HepG2 (cell line): ENCODE measurements around the gene SP140L. TPM values are rescaled to one million over a fixed set of nuclear protein-coding genes. Genes with fewer than 3 reads are reported as not detected.

Experiments used
- AGO2 ChIP-seq: fragments of 200-400 bp; formaldehyde crosslinking; optimal IDR thresholded peaks from 2 replicates; pipeline ENCODE3; 2017; ENCODE audit warnings: mild to moderate bottlenecking, low read depth, low read length, moderate library complexity
- CC2D1A ChIP-seq: sonication (generic); formaldehyde crosslinking; IDR thresholded peaks from 2 replicates; pipeline ENCODE4 v1.8.1; 2023; ENCODE audit warnings: mild to moderate bottlenecking, missing genetic modification reagents
- FOXA3 ChIP-seq: IDR thresholded peaks from 2 replicates; pipeline ENCODE4 v1.6.1; 2016; ENCODE audit warnings: missing genetic modification reagents, missing compliant biosample characterization
- GFI1 ChIP-seq: sonication (generic); formaldehyde crosslinking; IDR thresholded peaks from 2 replicates; pipeline ENCODE4 v1.5.0; 2020; ENCODE audit warnings: missing genetic modification reagents, mild to moderate bottlenecking, borderline replicate concordance
- HDAC1 ChIP-seq: sonication (generic); formaldehyde crosslinking; IDR thresholded peaks from 2 replicates; pipeline ENCODE4 v1.5.1; 2020; ENCODE audit warnings: mild to moderate bottlenecking, missing genetic modification reagents
- IKZF1 ChIP-seq: fragments of 450-650 bp; IDR thresholded peaks from 2 replicates; pipeline ENCODE4 v1.7.1; 2016
- ISX ChIP-seq: sonication (generic); formaldehyde crosslinking; conservative IDR thresholded peaks from 2 replicates; pipeline ENCODE4 v1.5.0; 2020; ENCODE audit warnings: missing genetic modification reagents
- MTF2 ChIP-seq: sonication (generic); formaldehyde crosslinking; IDR thresholded peaks from 2 replicates; pipeline ENCODE4 v1.5.0; 2020; ENCODE audit warnings: missing genetic modification reagents, borderline replicate concordance
- NFKBIZ ChIP-seq: IDR thresholded peaks from 2 replicates; pipeline ENCODE4 v1.6.1; 2018; ENCODE audit warnings: missing genetic modification reagents, missing compliant biosample characterization
- PHF8 ChIP-seq: sonication (generic); formaldehyde crosslinking; IDR thresholded peaks from 2 replicates; pipeline ENCODE4 v1.5.0; 2020; ENCODE audit warnings: missing genetic modification reagents
- SAFB2 ChIP-seq: sonication (generic); formaldehyde crosslinking; IDR thresholded peaks from 2 replicates; pipeline ENCODE4 v1.5.1; 2020; ENCODE audit warnings: missing genetic modification reagents, low read depth, mild to moderate bottlenecking, borderline replicate concordance
- SAP130 ChIP-seq: IDR thresholded peaks from 2 replicates; pipeline ENCODE4 v1.6.1; 2016; ENCODE audit warnings: low read depth
- ZFY ChIP-seq: sonication (generic); formaldehyde crosslinking; IDR thresholded peaks from 2 replicates; pipeline ENCODE4 v1.4.0; 2020; ENCODE audit warnings: missing genetic modification reagents
- ZNF225 ChIP-seq: sonication (generic); formaldehyde crosslinking; IDR thresholded peaks from 2 replicates; pipeline ENCODE4 v1.4.0; 2020; ENCODE audit warnings: mild to moderate bottlenecking, missing genetic modification reagents
- ZNF274 ChIP-seq: sonication (generic); formaldehyde crosslinking; IDR thresholded peaks from 2 replicates; pipeline ENCODE4 v1.5.1; 2020; ENCODE audit warnings: mild to moderate bottlenecking, missing genetic modification reagents
- ZNF839 ChIP-seq: sonication (generic); formaldehyde crosslinking; IDR thresholded peaks from 2 replicates; pipeline ENCODE4 v1.4.0; 2020; ENCODE audit warnings: missing genetic modification reagents, mild to moderate bottlenecking, borderline replicate concordance
- polyA plus RNA-seq, 8 experiments: library from polyadenylated mRNA; depleted of rRNA in 3 of 8; stranded (reverse) in 7 of 8; unstranded in 1 of 8; fragments of >200 nt; fragmentation: Illumina TruSeq in 4 of 8; extraction: Trizol in 4 of 8; gene quantifications; 2 replicates each; pipeline versions ENCODE4 v1.2.1 to v1.2.3, GENCODE V29; 2011 to 2016; ENCODE audit warnings: low read depth in 4 of 8, missing spikeins in 1 of 8, mixed read lengths in 1 of 8; ENCODE audit not compliant: insufficient read depth in 1 of 8
- total RNA-seq, 5 experiments: library from RNA; depleted of rRNA; stranded (reverse); fragments of >200 nt; fragmentation: Illumina TruSeq; extraction: Trizol; gene quantifications; 2 replicates each; pipeline ENCODE4 v1.2.3, GENCODE V29; 2016; ENCODE audit warnings: low read depth in 1 of 5
- TF ChIP-seq, protein P1 (sequence below), 2 experiments: sonication (generic) in 1 of 2; formaldehyde crosslinking in 1 of 2; IDR thresholded peaks; 2 replicates each; pipeline versions ENCODE4 v1.4.0 to v1.6.1; 2018 to 2020; ENCODE audit warnings: missing genetic modification reagents in 2 of 2, borderline replicate concordance in 1 of 2, low read depth in 1 of 2, mild to moderate bottlenecking in 1 of 2, missing biosample characterization in 1 of 2
- TF ChIP-seq, protein P2 (sequence below): sonication (generic); formaldehyde crosslinking; IDR thresholded peaks from 2 replicates; pipeline ENCODE4 v1.9.0; 2021; ENCODE audit warnings: mild to moderate bottlenecking, missing genetic modification reagents

Gene SP140L
- total and polyA plus RNA-seq, 2 of the 13 experiments (the other 11 are each of a cell fraction or from before 2014, with no cell fraction given), result 10.9 to 17.5 TPM

DNA sequence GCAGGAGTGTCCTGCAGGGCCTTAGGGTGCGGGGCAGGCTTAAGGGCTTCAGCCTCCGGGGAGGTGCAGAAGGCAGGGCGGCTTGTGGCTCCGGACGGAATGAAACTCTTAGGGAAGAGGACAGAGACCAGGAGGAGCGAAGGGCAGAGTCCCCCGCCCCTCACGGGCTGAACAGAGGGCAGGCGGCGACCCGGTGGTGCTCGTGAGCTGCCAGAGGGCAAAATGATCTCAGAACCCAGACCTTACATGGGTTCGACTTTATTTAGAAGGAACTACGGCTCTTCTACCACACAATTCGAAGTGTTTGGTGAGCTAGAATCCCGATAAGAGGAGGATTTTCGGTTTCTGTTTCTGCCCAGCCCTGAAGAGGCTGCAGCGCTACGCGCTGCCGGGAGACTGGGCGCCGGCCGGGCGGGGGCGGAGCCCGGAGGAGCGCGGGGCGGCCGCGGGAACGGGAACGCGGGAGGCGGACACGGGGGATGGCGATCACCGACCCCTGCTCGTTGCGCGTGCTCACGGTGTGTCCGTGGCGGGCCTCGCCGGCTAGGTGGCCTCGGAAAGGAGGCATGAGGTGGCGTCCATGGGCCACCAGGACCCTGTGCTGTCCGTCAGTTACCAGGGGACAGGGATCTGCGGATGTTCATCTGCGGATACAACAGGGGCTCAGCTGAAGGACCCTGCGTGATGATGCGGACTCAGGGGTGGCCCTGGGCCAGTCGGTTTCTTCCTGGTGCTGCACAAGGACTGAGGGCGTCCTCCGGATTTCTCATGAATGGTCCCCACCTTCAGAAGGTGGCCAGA lies 84.8 kb downstream of the SP140L start (continued):
- TF ChIP-seq SAFB2 (no peak), SAP130 (peak; percentile 80), PHF8 (CRISPR knock-in tag) (peak; percentile 76), GFI1 (peak; percentile 10; the same call in 1 of the 2 replicates), MTF2 (CRISPR knock-in tag) (peak; percentile 30; the same call in 1 of the 2 replicates), AGO2 (peak; percentile 60), ZNF839 (CRISPR knock-in tag) (peak; percentile 81; the same call in 1 of the 2 replicates), CC2D1A (CRISPR knock-in tag) (no peak), FOXA3 (no peak; the same call in 1 of the 2 replicates), IKZF1 (no peak), ZFY (peak; percentile 66), HDAC1 (CRISPR knock-in tag) (peak; percentile 60), ISX (CRISPR knock-in tag) (0 out of 2 replicates have a peak, but pooled peaks have one; percentile 36), NFKBIZ (CRISPR knock-in tag) (peak; percentile 61; the same call in 1 of the 2 replicates), ZNF274 (CRISPR knock-in tag) (peak; percentile 40), ZNF225 (CRISPR knock-in tag) (peak; percentile 88)
- TF ChIP-seq, protein P1, sequence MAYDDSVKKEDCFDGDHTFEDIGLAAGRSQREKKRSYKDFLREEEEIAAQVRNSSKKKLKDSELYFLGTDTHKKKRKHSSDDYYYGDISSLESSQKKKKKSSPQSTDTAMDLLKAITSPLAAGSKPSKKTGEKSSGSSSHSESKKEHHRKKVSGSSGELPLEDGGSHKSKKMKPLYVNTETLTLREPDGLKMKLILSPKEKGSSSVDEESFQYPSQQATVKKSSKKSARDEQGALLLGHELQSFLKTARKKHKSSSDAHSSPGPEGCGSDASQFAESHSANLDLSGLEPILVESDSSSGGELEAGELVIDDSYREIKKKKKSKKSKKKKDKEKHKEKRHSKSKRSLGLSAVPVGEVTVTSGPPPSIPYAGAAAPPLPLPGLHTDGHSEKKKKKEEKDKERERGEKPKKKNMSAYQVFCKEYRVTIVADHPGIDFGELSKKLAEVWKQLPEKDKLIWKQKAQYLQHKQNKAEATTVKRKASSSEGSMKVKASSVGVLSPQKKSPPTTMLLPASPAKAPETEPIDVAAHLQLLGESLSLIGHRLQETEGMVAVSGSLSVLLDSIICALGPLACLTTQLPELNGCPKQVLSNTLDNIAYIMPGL (CRISPR knock-in tag; IDR thresholded peaks at IDR 0.05; ENCODE audit: borderline replicate concordance in 1 of 2, low read depth in 1 of 2), result peak in 1 of 2 experiments; percentile 71; a peak in 3 of 4 replicates
- TF ChIP-seq, protein P2, sequence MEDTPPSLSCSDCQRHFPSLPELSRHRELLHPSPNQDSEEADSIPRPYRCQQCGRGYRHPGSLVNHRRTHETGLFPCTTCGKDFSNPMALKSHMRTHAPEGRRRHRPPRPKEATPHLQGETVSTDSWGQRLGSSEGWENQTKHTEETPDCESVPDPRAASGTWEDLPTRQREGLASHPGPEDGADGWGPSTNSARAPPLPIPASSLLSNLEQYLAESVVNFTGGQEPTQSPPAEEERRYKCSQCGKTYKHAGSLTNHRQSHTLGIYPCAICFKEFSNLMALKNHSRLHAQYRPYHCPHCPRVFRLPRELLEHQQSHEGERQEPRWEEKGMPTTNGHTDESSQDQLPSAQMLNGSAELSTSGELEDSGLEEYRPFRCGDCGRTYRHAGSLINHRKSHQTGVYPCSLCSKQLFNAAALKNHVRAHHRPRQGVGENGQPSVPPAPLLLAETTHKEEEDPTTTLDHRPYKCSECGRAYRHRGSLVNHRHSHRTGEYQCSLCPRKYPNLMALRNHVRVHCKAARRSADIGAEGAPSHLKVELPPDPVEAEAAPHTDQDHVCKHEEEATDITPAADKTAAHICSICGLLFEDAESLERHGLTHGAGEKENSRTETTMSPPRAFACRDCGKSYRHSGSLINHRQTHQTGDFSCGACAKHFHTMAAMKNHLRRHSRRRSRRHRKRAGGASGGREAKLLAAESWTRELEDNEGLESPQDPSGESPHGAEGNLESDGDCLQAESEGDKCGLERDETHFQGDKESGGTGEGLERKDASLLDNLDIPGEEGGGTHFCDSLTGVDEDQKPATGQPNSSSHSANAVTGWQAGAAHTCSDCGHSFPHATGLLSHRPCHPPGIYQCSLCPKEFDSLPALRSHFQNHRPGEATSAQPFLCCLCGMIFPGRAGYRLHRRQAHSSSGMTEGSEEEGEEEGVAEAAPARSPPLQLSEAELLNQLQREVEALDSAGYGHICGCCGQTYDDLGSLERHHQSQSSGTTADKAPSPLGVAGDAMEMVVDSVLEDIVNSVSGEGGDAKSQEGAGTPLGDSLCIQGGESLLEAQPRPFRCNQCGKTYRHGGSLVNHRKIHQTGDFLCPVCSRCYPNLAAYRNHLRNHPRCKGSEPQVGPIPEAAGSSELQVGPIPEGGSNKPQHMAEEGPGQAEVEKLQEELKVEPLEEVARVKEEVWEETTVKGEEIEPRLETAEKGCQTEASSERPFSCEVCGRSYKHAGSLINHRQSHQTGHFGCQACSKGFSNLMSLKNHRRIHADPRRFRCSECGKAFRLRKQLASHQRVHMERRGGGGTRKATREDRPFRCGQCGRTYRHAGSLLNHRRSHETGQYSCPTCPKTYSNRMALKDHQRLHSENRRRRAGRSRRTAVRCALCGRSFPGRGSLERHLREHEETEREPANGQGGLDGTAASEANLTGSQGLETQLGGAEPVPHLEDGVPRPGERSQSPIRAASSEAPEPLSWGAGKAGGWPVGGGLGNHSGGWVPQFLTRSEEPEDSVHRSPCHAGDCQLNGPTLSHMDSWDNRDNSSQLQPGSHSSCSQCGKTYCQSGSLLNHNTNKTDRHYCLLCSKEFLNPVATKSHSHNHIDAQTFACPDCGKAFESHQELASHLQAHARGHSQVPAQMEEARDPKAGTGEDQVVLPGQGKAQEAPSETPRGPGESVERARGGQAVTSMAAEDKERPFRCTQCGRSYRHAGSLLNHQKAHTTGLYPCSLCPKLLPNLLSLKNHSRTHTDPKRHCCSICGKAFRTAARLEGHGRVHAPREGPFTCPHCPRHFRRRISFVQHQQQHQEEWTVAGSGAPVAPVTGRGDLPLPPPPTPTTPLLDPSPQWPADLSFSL (CRISPR knock-in tag), result 0 out of 2 replicates have a peak, but pooled peaks have one; percentile 52
